LHCN-M2 (cell line): Measurements from ENCODE around the gene GFPT2. TPM values are rescaled to one million over a fixed set of nuclear protein-coding genes. Genes with fewer than 3 reads are reported as not detected.

Source experiments
- DNase-seq: peaks from one replicate; pipeline ENCODE4 v3.0.0-alpha.2; 2012; ENCODE audit warnings: low read depth
- total RNA-seq: library from RNA; depleted of rRNA; stranded (reverse); fragments of >200 nt; gene quantifications from 2 replicates; pipeline ENCODE4 v1.2.3, GENCODE V29; 2014

GFPT2 gene
- total RNA-seq, 1 experiment from 2014 or later = 189 TPM

- peak; percentile 92 for DNase-seq
Observed at GRCh38 chr5:180333661-180334060, 19.5 kb downstream of the GFPT2 start.

GRCh38 chr5:180332861-180333260 is 20.3 kb downstream of the GFPT2 start:
- DNase-seq = peak; percentile 47

GRCh38 chr5:180332051-180332517 is 21.1 kb downstream of the GFPT2 start:
- peak; percentile 54 for DNase-seq

DNA sequence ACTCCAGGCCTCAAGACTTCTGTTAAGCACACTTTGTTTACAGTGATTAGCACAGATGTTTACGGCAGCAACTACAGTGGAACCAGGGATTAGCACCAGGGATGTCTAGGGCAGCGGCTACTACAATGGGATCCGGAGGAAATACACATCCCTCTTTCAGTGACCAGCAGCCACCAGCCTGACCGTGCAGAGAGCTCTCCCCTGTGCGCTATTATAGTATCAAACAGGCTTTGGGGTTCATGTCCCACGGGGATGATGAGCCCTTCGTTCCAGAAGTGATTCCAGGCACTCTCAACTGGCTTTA is 21.5 kb downstream of the GFPT2 start:
- DNase-seq = no peak

DNA sequence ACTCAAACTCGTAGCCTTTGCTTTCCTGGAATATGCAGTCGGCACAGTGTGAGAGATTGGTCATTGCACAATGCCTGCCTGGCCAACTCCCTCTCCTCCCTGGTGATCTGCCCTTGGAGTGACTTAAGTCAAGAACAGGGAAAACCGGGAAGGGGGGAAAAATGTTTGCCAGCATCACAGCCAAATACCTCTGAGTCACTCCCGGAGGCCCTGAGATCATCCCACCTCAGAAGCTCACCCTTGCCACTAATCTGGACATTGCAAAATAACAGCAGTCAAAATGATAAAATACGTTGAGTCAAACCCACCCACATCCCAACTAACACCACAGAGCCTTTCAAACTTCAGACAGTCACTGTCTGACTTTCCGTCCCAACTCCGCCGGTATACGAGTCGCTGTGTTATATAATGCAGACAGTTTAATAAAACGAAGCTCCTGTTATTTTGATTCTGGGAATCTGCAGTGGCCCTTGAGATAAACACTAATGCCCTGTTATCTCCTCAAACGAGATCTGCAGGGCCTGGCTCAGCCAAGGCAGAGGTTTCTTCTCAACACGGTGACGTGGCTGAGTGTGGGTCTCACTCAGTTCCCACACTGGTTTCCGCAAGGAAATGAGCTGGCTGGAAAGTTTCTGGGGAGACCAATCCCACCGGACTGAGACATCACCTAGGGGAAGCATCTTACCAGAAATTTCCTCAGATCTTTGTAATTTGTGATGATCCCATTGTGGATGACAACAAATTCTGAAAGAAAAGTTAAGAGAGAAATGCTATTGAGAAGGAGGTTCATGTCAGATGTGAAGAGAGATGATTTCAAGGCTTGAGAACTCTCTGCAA is 22.1 kb downstream of the GFPT2 start:
- DNase-seq = peak; percentile 99

- no peak for DNase-seq
Observed at GRCh38 chr5:180330270-180330648, 22.9 kb downstream of the GFPT2 start.

GRCh38 chr5:180329606-180330269 is 23.4 kb downstream of the GFPT2 start:
- DNase-seq = no peak

GRCh38 chr5:180329138-180329435 is 24.0 kb downstream of the GFPT2 start:
- no peak for DNase-seq

DNA sequence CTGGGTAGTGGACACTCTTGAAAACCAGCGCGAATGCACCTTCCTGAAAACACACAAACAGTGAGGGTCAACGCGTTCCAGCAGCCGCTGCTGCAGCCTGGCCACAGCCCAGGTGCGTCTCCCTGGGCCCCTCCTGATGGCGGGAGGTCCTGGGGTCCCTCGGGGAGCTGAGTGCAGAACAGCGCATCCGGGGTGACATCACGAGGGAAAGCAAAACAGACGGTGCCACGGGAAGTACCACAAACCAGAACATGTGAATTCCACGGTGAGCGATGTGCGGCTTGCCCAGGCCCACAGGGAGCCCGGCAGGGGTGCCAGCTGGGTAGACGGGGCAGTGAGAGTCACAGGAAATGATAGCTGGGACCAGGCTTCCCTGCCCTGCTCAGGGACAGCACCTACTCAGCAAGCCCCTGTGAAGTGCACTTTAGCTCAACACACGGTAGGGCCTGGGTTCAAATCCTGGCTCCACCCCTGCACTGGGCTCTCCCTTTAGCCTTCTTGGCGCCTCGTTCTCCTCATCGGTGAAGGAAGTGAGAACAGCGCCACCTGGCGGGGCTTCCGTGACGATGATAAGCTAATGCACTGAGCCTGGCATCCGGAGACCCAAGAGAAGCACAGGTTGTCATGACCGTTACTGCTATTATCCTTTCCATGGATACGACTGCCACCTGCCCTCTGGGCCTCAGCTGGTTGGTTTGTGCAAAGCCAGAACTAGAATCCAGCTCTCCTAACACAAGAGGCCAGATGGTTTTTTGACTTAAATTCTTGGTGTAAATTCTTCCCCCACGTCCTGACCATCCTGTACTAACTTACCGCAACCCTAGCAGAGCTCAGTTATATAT is 24.6 kb downstream of the GFPT2 start:
- peak; percentile 68 for DNase-seq

- DNase-seq = no peak
Observed at GRCh38 chr5:180326989-180327565, 26.1 kb downstream of the GFPT2 start.

- DNase-seq = no peak
Observed at GRCh38 chr5:180324601-180324950, 28.6 kb downstream of the GFPT2 start.

DNA sequence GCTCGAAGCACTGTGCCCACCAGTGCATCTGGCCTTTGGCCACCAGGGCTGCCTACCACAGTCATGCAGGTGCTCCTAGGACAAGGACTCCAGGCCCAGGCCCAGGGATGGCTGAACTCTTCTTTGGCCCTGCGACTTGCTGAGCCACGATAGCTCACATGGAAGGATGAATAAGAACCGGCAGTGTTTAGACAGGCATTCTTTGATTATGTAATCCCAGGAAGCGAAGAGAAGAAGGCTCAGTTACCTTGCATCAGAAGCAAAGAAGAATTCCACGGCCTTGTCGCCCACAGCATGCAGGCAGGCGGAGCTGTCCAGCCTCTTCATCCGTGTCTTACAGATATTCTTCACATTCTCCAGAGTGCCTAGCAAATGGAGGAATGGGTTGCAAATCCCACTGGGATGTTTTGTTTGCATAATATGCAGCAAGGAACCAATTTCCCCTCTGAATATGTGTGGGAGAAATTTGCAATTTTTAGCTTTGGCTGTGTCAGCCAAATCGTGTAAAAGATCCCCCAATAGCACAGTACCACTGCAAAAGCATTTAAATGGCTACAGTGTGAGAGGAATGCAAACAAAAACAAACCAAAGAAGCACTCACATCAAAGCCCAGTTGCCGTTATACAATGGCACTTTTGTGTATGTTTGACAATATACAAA is 29.1 kb downstream of the GFPT2 start:
- DNase-seq = no peak

DNA sequence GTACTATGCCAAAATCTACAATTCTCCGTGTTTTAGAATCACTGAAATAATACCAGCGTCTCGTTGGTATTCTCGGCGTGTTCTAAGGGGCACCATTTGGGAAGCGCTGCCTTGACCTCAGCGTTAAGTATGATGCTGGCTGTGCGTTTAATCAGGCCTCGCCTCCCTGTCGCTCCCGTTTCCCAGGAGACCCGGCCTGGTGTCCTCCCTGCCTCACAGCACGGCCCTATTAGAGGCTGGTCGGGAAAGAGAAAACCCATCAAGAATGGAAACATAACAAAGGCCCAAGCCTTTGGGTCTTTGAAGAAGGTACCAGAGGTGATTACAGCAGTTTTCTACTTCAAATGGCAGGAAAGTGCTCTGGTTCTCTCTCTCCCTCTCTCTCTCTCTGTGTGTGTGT is 30.0 kb downstream of the GFPT2 start:
- no peak for DNase-seq

GRCh38 chr5:180318456-180319089 is 34.6 kb downstream of the GFPT2 start:
- DNase-seq = no peak

DNA sequence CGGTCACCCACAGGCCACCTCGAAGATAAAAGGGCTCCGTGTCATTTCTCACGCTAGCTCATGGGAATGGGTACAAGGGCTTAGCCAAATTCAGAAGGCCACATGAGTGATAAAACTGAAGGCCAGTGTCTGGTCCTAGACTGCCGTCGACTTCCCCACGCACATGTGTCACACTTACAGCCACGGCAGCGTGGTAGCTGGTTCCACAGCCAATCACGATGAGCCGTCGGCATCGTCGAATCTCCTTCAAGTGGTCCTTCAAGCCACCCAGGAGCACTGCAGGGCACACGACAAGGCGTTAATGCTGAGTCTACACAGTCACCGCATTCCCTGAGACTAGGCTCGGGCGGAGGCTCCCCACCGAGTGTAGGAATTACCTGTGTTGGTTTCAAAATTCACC is 36.5 kb downstream of the GFPT2 start:
- no peak for DNase-seq

DNA sequence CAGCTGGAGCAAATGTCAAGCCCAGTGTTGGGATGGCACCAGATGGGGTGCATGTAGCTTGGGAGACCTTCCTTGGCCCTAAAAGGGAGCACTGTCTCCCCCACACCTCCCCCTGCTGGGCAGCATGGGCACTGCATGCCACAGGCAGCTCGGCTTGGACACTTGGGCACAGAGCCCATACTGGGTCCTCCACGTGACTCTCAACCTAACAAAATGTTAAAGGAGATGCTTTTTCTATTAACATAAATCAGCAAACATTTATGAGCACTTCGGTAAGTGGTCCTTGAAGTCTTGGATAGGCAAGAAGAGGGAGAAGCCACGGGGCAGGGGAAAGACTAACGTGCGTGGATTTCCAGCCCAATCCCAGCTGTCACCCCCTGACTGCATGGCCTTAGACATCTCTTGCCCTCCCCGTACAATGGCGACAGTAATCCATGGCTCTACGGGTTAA is 37.3 kb downstream of the GFPT2 start:
- DNase-seq = peak; percentile 65

GRCh38 chr5:180313677-180314505 is 39.2 kb downstream of the GFPT2 start:
- no peak for DNase-seq

GRCh38 chr5:180311216-180311615 is 41.9 kb downstream of the GFPT2 start:
- DNase-seq = no peak

DNA sequence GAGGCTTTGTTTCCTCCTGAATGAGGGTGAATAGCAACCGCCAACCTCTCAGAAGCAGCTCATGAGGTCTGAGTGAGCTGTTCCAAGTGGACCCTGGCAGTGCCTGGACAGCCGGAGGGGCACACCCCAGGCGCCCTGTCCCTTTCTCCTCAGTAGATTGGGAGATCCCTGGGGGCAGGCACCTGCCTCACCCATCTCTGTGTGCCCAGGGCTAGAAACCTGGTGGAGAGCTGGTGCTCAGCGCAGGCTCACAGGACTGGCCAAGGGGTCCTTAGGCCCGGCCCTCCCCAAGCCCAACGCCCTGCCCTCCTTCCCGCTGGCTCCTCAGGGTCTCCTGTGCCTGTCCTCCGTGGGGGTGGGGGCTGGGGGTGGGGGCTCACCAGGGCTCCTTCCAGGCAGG is 46.3 kb downstream of the GFPT2 start:
- DNase-seq = no peak

DNA sequence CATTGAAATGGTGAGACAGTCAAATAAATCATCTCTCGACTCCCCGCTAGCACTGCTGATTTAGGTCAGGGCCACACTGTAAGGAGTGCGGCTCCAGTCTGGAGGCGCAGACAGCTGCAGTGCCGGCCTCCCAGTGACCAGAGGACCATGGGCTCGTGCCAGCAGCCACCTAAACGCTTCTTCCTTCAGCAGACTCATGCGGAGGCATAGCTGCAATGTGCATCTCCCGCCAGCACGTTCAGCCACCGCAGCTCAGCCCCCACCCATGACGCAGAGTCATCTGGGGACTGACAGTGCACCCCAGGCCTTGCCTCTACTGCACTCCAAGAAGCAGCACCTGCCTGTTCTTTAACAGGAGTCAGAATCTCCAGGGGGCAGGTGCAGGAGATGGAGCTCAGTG is 47.7 kb downstream of the GFPT2 start:
- DNase-seq = no peak
